Measurements from ENCODE around the gene RBM20.

DNA sequence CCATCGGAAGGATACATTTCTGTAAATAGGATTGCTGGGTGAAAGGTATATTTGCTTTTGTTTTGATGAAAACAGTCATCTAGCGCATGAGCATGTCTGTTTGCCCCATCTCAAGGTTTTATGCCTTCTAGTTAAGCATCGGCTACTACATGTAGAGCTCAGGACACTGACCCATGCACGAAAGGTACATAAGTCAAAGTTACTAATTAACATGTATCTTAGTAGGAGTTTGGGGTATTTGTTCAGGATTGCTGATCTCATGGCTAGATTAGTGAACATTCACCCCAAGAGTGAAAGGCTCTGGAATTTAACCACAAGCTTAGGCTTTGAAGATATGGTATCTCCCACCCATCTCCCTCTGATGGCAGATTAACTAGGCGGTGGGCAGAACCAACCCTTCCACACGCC lies 91.5 kb downstream of the RBM20 start:
- TF ChIP-seq, protein P1, sequence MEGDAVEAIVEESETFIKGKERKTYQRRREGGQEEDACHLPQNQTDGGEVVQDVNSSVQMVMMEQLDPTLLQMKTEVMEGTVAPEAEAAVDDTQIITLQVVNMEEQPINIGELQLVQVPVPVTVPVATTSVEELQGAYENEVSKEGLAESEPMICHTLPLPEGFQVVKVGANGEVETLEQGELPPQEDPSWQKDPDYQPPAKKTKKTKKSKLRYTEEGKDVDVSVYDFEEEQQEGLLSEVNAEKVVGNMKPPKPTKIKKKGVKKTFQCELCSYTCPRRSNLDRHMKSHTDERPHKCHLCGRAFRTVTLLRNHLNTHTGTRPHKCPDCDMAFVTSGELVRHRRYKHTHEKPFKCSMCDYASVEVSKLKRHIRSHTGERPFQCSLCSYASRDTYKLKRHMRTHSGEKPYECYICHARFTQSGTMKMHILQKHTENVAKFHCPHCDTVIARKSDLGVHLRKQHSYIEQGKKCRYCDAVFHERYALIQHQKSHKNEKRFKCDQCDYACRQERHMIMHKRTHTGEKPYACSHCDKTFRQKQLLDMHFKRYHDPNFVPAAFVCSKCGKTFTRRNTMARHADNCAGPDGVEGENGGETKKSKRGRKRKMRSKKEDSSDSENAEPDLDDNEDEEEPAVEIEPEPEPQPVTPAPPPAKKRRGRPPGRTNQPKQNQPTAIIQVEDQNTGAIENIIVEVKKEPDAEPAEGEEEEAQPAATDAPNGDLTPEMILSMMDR (optimal IDR thresholded peaks at IDR 0.05 in 1 of 3, IDR thresholded peaks at IDR 0.05 in 1 of 3, conservative IDR thresholded peaks at IDR 0.05 in 1 of 3; ENCODE audit: extremely low read depth in 1 of 3, insufficient read depth in 2 of 3, low read length in 3 of 3) = no peak
- no peak for TF ChIP-seq EZH2 (IDR thresholded peaks at IDR 0.05; ENCODE audit: low read length)

Data from keratinocyte (primary cell).